T-helper 1 cell treated with Interleukin-12 subunit alpha and Interleukin-12 subunit beta and Interleukin-4 antibody, amounts not matched to agents 30 μg/mL and 1 μg/mL, for 36 hours (primary cell): Measurements from ENCODE around the gene SOX12.
A peak's percentile ranks its signal among the peaks of the same experiment; 100 is the strongest.
"Not testable (repeated sequence)": the region's sequence is repeated elsewhere in the genome, so short reads cannot be mapped to it uniquely, and the experiment has no call there.

ENCODE experiments used
- H3K27ac Mint-ChIP-seq: one replicate; pipeline ENCODE4 v1.8.0; 2021; ENCODE audit warnings: mild to moderate bottlenecking, mixed read lengths
- H3K27me3 Mint-ChIP-seq: one replicate; pipeline ENCODE4 v1.8.0; 2021; ENCODE audit warnings: low read depth, mixed read lengths
- H3K36me3 Mint-ChIP-seq: one replicate; pipeline ENCODE4 v1.8.0; 2021; ENCODE audit warnings: low read depth, mixed read lengths
- H3K4me1 Mint-ChIP-seq: one replicate; pipeline ENCODE4 v1.8.0; 2021; ENCODE audit warnings: low read depth, mixed read lengths
- H3K4me3 Mint-ChIP-seq: one replicate; pipeline ENCODE4 v1.8.0; 2021; ENCODE audit warnings: mild to moderate bottlenecking, moderate library complexity, mixed read lengths
- H3K9me3 Mint-ChIP-seq: one replicate; pipeline ENCODE4 v1.8.0; 2021; ENCODE audit warnings: mixed read lengths

Gene SOX12

DNA sequence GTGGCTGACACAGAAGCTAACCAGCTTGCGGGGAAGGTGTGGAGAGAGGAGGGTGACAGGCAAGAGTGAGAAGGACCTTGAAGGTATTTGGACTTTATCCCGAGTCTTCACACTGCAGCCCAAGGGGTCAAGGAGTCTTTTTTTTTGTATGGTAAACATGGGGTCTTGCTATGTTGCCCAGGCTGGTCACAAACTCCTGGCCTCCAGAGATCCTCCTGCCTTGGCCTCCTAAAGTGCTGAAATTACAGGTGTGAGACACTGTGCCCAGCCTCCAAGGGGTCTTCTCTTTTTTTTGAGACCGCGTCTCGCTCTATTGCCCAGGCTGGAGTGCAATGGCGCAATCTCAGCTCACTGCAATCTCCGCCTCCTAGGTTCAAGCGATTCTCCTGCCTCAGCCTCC, 9.2 kb downstream of the SOX12 start:
- H3K4me3 Mint-ChIP-seq, result no peak overlapping the region
- no peaks in the 10 kb centered on the region for H3K27me3 Mint-ChIP-seq

DNA sequence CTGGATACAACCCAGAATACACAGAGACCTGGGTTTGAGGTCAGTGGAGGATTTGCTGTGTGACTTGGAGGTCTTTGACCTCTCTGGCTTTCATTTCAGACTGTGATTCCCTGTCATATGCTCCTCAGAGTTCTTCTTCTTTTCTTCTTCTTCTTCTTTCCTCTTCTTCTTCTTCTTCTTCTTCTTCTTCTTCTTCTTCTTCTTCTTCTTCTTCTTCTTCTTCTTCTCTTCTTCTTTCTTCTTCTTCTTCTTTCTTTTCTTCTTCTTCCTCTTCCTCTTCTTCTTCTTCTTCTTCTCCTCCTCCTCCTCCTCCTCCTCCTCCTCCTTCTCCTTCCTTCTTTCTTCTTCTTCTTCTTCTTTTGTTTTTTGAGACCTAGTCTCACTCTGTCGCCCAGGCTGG, 10.7 kb downstream of the SOX12 start:
- not testable (repeated sequence) for H3K27ac Mint-ChIP-seq, H3K4me3 Mint-ChIP-seq, H3K9me3 Mint-ChIP-seq, H3K27me3 Mint-ChIP-seq, H3K4me1 Mint-ChIP-seq, H3K36me3 Mint-ChIP-seq

More for the DNA sequence above, 9.2 kb downstream of the SOX12 start:
- no peaks in the 10 kb centered on the region for H3K36me3 Mint-ChIP-seq
- H3K27ac Mint-ChIP-seq, result no peak overlapping the region
- peaks cover 4% of the 10 kb centered on the region for H3K4me1 Mint-ChIP-seq
- H3K9me3 Mint-ChIP-seq, result no peaks in the 10 kb centered on the region

DNA sequence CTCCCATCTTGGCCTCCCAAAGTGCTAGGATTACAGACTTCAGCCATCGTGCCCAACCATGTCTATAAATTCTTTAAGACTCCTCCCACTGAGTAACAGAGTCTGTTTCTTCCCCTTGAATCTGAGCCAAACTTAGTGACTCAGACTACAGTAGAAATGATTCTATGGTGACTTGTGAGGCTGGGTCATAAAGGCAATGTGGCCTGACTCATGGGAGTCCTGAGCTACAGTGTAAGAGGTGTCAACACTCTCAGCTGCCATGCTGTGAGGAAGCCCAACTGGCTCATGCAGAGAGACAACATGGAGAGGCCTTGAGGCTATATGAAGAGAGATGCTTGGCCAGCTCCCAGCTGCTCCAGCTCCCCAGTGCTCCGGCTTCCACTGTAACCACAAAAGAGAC, 16.3 kb downstream of the SOX12 start:
- Mint-ChIP-seq H3K4me3 (no peak overlapping the region), H3K9me3 (peaks cover 7% of the 10 kb centered on the region), H3K4me1 (peaks cover 6% of the 10 kb centered on the region), H3K36me3 (no peaks in the 10 kb centered on the region), H3K27ac (no peak overlapping the region), H3K27me3 (peaks cover 7% of the 10 kb centered on the region)

GRCh38 chr20:343107-343506, 17.8 kb downstream of the SOX12 start:
- Mint-ChIP-seq H3K4me1 (peaks cover 6% of the 10 kb centered on the region), H3K36me3 (no peaks in the 10 kb centered on the region), H3K9me3 (peaks cover 7% of the 10 kb centered on the region), H3K4me3 (no peak overlapping the region), H3K27me3 (peaks cover 7% of the 10 kb centered on the region), H3K27ac (no peak overlapping the region)

DNA sequence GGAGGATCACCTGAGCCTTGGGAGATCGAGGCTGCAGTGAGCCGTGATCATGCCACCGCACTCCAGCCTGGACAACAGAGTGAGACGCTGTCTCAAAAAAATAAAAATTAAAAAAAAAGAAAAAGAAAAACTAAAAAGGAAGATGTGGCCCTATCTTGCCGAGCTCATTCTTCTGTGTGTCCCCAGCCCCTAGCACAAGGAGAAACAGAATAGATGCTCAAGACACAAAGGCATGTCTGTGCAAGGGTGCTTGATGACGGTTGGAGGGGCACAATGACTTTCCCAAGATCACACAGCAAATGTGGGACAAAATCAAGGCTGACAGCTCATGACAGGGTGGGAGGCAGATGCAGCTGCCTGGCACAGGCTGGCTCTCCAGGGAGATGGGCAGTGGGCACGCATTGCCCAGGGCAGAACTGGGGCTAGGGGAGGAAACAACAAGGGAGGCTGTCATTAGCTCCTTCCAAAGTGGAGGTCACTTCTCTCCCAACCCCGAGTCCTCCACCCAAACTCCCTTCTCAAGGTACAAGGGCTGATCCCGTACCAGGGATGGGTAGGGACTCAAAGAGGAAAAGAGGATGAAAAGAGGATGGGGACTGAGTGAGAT, 20.8 kb downstream of the SOX12 start:
- H3K4me1 Mint-ChIP-seq, result peaks cover 11% of the 10 kb centered on the region
- H3K9me3 Mint-ChIP-seq, result peaks cover 7% of the 10 kb centered on the region
- peaks cover 7% of the 10 kb centered on the region for H3K27me3 Mint-ChIP-seq
- peak overlapping the region; percentile 77 for H3K4me3 Mint-ChIP-seq
- H3K36me3 Mint-ChIP-seq, result no peaks in the 10 kb centered on the region
- H3K27ac Mint-ChIP-seq, result peak overlapping the region; percentile 59

GRCh38 chr20:346640-347316, 21.4 kb downstream of the SOX12 start, which contains the start of gene NRSN2:
NRSN2 (plus strand) TSS chr20:347111; CDS start chr20:349644, 2,533 bp downstream.
- Mint-ChIP-seq H3K9me3 (peaks cover 5% of the 10 kb centered on the region), H3K4me1 (peaks cover 12% of the 10 kb centered on the region), H3K27ac (peak within 1 kb of the TSS; percentile 59), H3K4me3 (peak within 1 kb of the TSS; percentile 98), H3K36me3 (no peaks in the 10 kb centered on the region), H3K27me3 (peaks cover 7% of the 10 kb centered on the region)

DNA sequence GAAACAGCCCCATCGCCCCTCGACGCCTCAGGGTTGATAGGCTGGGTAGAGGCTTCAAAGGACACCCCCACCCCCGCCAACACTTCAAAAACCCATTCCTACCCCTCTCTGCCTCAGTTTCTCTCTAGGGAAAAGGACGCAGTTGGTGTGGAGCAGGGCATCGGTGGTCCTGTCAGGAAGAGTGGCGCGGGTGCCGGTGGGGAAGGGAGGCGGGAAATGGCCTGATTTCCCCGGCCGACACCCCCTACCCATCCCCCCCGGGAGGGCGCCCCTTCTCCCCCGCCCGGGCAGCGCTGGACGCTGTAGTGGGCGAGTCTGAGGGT, 21.9 kb downstream of the SOX12 start:
- H3K27ac Mint-ChIP-seq, result no peak overlapping the region
- peaks cover 16% of the 10 kb centered on the region for H3K4me1 Mint-ChIP-seq
- peak overlapping the region; percentile 98 for H3K4me3 Mint-ChIP-seq
- no peaks in the 10 kb centered on the region for H3K36me3 Mint-ChIP-seq
- peaks cover under 1% of the 10 kb centered on the region for H3K9me3 Mint-ChIP-seq
- peaks cover 7% of the 10 kb centered on the region for H3K27me3 Mint-ChIP-seq

- no peaks in the 10 kb centered on the region for H3K9me3 Mint-ChIP-seq
- H3K27me3 Mint-ChIP-seq, result peaks cover 7% of the 10 kb centered on the region
- H3K4me1 Mint-ChIP-seq, result peaks cover 16% of the 10 kb centered on the region
- no peaks in the 10 kb centered on the region for H3K36me3 Mint-ChIP-seq
- peak overlapping the region; percentile 88 for H3K27ac Mint-ChIP-seq
- H3K4me3 Mint-ChIP-seq, result peak overlapping the region; percentile 98
These were observed 22.5 kb downstream of the SOX12 start for GRCh38 chr20:347640-348484.

- H3K27ac Mint-ChIP-seq, result no peak overlapping the region
- H3K4me1 Mint-ChIP-seq, result peaks cover 16% of the 10 kb centered on the region
- H3K27me3 Mint-ChIP-seq, result peaks cover 7% of the 10 kb centered on the region
- no peaks in the 10 kb centered on the region for H3K36me3 Mint-ChIP-seq
- no peak overlapping the region for H3K4me3 Mint-ChIP-seq
- H3K9me3 Mint-ChIP-seq, result no peaks in the 10 kb centered on the region
These were observed 23.9 kb downstream of the SOX12 start for GRCh38 chr20:348972-349841.

DNA sequence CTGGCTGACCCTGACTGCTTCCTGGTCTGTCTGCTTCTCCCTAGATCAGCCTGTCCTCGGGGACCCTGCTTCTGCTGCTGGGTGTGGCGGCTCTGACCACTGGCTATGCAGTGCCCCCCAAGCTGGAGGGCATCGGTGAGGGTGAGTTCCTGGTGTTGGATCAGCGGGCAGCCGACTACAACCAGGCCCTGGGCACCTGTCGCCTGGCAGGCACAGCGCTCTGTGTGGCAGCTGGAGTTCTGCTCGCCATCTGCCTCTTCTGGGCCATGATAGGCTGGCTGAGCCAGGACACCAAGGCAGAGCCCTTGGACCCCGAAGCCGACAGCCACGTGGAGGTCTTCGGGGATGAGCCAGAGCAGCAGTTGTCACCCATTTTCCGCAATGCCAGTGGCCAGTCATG, 27.8 kb downstream of the SOX12 start:
- H3K27me3 Mint-ChIP-seq, result no peaks in the 10 kb centered on the region
- no peak overlapping the region for H3K27ac Mint-ChIP-seq
- peaks cover 12% of the 10 kb centered on the region for H3K4me1 Mint-ChIP-seq
- no peaks in the 10 kb centered on the region for H3K36me3 Mint-ChIP-seq
- no peaks in the 10 kb centered on the region for H3K9me3 Mint-ChIP-seq
- H3K4me3 Mint-ChIP-seq, result no peak overlapping the region

- no peaks in the 10 kb centered on the region for H3K36me3 Mint-ChIP-seq
- no peak overlapping the region for H3K4me3 Mint-ChIP-seq
- no peak overlapping the region for H3K27ac Mint-ChIP-seq
- H3K4me1 Mint-ChIP-seq, result peaks cover 8% of the 10 kb centered on the region
- no peaks in the 10 kb centered on the region for H3K9me3 Mint-ChIP-seq
- no peaks in the 10 kb centered on the region for H3K27me3 Mint-ChIP-seq
These were observed 29.1 kb downstream of the SOX12 start for GRCh38 chr20:354298-354977.

DNA sequence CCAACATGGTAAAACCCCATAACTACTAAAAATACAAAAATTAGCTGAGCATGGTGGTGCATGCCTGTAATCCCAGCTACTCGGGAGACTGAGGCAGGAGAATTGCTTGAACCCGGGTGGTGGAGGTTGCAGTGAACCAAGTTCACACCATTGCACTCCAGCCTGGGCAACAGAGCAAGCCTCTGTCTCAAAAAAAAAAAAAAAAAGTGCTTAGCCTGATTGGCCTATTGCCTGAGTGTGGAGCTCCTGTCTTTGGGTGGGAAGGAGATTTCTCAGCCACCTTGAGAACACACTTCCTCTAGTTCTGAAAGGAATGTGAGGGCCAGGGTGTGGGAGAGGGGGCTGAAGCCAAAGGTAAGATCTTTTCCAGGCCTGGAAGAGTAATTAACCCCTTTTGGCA, 30.8 kb downstream of the SOX12 start:
- not testable (repeated sequence) for H3K36me3 Mint-ChIP-seq, H3K4me1 Mint-ChIP-seq, H3K27me3 Mint-ChIP-seq, H3K27ac Mint-ChIP-seq, H3K4me3 Mint-ChIP-seq, H3K9me3 Mint-ChIP-seq

DNA sequence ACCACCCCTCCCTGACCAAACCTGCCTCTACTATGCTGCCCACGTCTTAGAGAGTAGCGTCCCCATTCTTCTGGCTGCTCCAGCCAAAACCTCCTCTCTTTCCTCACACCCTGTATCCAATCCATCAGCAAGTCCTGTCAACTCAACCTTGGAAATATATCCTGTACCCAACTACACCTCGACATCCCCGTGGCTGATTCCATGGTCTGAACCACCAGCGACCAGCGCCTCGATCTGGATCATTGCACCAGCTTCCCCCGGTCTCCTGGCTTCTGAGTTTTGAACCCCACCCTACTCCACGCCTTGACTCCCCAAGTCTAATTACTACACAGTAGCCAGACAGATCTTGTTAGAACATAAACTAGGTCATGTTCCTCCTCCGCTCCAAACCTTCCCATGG, 31.4 kb downstream of the SOX12 start:
- no peaks in the 10 kb centered on the region for H3K27me3 Mint-ChIP-seq
- peaks cover 7% of the 10 kb centered on the region for H3K4me1 Mint-ChIP-seq
- no peak overlapping the region for H3K4me3 Mint-ChIP-seq
- no peak overlapping the region for H3K27ac Mint-ChIP-seq
- H3K36me3 Mint-ChIP-seq, result no peaks in the 10 kb centered on the region
- no peaks in the 10 kb centered on the region for H3K9me3 Mint-ChIP-seq
